OCI-LY7 (cell line): ENCODE data around the gene CFH.

Experiments
- EZH2phosphoT487 ChIP-seq: fragments of 200-600 bp; sonication (generic); IDR thresholded peaks from 2 replicates; pipeline ENCODE4 v1.6.1; 2018; ENCODE audit warnings: low read depth, borderline replicate concordance, mild to moderate bottlenecking, mixed run types, antibody characterized with exemption, low read length, moderate library complexity, mixed read lengths
- TF ChIP-seq, protein P1 (sequence below): fragments of 200-600 bp; sonication (generic); conservative IDR thresholded peaks from 2 replicates; pipeline ENCODE4 v1.5.1; 2014; ENCODE audit warnings: mild to moderate bottlenecking, antibody characterized with exemption, low read length, moderate library complexity, mixed read lengths

DNA sequence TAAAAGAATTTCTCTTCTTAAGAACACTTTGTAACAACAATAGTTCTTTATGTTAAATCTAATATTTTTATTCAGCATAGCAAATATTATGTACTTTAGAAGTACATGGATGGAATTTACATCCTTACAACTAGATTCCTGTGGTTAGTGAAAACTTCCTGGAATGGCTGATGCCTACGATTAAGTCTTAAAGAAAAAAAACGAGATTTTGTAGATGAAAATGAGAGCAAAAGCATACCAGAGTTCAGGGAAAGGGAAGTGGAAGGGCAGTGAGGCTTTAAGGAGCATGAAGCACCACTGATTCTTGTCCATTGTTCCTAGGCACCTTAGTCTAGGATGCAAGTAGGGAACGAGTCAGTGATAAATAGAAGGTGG is 26.7 kb downstream of the CFH start:
- TF ChIP-seq, protein P1, sequence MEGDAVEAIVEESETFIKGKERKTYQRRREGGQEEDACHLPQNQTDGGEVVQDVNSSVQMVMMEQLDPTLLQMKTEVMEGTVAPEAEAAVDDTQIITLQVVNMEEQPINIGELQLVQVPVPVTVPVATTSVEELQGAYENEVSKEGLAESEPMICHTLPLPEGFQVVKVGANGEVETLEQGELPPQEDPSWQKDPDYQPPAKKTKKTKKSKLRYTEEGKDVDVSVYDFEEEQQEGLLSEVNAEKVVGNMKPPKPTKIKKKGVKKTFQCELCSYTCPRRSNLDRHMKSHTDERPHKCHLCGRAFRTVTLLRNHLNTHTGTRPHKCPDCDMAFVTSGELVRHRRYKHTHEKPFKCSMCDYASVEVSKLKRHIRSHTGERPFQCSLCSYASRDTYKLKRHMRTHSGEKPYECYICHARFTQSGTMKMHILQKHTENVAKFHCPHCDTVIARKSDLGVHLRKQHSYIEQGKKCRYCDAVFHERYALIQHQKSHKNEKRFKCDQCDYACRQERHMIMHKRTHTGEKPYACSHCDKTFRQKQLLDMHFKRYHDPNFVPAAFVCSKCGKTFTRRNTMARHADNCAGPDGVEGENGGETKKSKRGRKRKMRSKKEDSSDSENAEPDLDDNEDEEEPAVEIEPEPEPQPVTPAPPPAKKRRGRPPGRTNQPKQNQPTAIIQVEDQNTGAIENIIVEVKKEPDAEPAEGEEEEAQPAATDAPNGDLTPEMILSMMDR: no peak
- no peak for TF ChIP-seq EZH2phosphoT487
